ENCODE data around the gene ATF3.
A peak's percentile ranks its signal among the peaks of the same experiment; 100 is the strongest.
"Not testable (repeated sequence)": the region's sequence is repeated elsewhere in the genome, so short reads cannot be mapped to it uniquely, and the experiment has no call there.

Gene ATF3

DNA sequence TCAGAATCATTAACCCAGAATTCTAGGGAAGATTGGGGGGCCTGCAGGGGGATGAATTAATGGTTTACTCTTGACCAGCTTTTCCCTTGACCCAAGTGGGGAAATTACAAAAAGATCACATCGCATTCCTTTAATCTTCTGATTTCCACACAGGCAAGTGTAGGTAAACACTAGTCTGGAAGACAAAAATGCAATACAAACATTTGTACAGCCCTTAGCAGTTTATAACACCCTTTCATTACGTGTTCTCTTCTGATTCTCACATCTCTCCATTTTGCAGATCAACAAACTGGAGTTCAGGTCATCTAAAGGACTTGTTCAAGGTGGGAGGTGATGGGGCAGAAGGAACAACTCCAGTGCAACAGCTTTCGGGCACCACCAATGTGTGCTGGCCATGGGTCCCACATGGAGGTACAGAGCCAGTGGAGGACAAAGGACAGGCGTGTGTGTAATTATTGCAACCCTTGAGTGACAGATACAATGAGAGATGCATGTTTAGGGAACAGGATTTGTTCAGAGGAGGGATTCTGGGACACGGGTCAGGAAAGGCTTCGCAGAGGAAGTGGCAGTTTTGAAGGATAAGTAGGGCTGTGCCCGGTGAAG lies 20.4 kb downstream of the ATF3 start:
- DNase-seq (ENCODE audit: low read depth) = no peak

DNA sequence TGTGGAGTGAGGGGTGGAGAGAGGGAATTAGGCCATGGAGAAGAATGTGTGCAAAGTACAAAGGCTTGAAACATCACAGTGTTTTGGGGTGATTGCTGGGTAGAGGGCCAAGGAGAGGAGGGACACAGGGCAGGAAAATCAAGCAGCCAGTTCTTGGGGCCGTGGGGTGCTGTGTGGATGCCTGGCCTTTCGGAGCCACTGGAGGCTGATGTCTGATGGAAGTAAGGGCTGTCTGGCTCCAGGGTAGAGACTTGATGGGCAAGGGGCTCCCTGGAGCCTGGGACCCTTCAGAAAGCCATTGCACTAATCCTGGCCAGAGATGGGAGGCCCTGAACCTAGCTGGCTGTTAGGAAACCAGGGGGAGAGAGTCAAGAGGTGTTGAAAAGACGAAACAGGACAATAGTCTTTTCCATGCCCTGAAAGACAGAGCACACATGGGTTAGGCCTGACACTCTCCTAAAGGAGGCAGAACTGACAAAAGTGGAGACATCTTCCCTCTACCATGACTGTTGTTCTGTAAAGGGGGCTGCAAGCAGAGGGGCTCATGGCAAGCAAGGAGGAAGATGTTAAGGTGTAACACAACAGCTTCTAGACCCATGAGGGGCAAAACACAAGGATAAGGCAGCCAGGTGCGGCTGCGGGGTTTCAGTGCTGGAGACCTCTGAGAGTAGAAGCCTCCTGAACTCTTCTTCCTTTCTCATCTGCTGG lies 21.0 kb downstream of the ATF3 start:
- no peak for DNase-seq (ENCODE audit: low read depth)

DNA sequence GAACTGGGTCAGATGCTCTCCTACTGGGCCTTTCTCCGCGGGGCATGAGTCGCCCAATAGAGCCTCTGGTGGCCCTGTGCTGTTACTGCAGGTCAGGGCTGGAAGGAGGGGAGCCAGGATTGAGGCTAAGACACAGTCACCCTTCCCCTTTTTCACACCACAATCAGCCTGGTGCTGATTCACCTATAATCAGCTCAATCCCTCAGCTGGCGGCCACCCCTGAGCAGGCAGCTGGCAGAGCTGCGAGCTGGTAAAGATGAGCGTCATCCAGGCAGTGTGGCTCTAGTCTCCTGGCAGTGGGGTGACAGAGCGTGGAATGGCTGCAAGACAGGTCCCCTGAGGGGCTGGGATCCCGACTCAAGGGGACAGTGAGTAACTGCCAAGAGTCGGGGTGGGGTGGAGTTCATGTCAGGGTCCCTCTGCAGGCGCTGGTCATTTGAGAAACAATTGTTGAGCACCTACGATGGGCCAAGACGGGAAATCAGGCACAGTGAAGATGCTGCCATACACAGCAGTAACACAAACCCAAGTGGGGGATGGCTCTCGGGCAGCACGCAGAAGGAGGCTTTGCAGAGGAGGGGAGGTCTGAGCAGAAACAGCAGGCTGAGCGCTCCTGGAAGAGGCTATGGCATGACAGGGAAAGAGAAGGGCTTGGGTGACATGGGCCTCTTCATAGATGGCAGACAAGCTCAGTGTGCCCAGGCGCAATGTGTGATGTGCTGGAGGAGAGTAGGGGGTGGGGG lies 21.8 kb downstream of the ATF3 start:
- DNase-seq (ENCODE audit: low read depth) = peak; percentile 62

DNA sequence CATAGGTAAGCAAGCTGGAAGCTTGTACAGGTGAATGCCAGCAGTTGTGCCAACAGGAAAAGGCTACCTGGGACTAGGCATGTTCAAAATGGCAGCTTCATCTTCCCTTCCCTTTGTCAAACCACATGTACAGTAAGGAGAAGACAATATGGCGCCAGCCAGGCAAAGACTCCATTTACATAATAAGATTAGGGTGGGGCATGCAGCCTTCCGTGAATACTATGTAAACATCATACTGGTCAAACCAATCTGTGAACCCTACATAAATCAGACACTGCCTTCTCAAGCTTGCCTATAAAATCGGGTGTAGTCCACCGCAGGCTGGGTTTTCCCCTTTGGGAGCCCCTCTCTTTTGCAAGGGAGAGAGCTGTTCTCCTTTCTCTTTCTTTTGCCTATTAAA lies 24.6 kb downstream of the ATF3 start:
- no peak for DNase-seq (ENCODE audit: low read depth)

DNA sequence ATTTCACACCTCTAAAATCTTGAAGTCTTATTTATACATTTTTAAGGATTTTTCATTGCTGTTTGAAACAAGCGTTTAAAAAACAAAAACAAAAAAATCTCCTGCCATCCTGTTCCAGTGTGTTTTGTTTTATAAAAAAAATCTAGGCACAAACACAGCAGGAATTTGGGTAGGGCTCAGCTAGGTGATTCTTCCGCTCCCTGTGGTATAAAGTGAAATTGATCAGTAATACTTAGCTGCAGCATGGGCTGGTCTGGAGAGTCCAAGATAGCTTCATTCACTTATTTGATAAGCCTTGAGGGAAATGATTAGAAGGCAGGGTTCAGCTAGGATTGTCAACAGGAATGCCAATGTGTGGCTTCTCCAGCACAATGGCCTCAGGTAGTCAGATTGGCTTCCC lies 25.7 kb downstream of the ATF3 start:
- no peak for DNase-seq (ENCODE audit: low read depth)

DNA sequence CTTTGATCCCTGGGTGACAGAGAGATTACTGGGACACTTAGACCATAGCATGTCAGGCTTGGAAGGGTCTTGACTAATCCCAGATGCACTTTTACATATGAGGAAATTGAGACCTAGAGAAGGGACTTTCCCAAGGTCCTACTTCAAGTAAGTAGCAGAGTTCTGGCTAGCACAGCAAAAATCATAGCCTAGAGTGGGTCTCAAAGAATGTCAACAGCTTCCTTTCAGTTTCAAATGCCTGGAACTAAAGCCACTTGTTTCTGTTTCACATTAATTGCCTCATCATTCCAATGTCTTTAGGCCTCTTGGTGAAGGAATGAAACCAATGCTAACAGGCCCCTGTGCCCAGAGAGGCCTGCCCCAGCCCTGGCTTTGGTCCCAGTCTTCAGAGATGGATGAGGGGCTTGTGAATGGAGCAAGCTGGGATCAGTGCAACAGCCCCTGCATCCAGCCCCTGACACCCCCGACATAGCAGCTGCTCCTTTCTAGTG lies 26.6 kb downstream of the ATF3 start:
- DNase-seq (ENCODE audit: low read depth) = no peak

DNA sequence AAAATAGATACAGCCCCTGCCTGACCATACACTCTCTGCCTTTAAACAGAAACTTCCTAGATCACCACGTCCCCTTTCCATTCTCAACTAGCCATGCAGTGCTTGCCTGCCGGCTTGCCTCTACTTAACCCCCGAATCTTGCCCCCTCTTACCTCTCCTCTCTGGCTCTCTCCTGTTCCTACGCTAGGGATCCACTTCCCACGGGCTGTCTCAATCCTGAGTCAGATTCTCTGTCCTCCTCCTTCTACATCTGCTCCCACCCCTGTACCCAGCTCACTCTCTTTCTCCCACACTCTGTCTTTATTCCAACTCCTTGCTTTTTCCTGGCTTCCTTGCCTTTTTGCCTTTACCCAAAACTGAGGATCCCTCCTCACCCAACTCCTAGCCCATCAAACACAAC lies 29.3 kb downstream of the ATF3 start:
- DNase-seq (ENCODE audit: low read depth) = no peak

DNA sequence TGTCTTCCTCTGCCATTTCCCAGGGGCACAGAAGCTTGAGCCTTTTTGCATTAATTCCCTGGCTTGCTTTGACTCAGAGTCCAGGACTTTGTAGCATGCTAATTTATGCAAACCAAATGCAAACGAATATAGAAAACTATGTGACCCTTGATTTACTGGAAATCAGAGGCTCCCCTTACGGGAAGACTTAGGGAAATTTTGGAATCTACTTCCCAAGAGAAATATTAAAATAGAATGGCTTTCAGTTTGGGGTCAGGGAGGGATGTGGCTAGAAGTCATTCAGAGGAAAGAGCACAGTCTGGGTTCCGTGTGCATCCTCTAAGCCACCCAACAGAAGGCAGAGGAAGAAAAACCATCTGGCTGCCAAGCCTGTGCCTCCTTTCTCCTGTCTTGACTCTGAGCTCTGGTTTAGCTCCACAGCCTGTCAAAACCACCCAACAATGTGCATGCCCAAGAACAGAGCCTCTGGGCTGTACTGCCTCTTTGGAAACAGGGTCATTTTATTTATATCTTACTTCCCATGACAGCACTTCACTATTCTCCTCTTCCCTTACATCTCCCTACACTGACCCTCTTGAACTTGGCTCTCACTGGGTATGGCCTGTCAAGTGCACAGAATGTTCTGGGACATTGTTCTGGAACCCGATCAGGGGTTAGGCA lies 30.1 kb downstream of the ATF3 start:
- no peak for DNase-seq (ENCODE audit: low read depth)

DNA sequence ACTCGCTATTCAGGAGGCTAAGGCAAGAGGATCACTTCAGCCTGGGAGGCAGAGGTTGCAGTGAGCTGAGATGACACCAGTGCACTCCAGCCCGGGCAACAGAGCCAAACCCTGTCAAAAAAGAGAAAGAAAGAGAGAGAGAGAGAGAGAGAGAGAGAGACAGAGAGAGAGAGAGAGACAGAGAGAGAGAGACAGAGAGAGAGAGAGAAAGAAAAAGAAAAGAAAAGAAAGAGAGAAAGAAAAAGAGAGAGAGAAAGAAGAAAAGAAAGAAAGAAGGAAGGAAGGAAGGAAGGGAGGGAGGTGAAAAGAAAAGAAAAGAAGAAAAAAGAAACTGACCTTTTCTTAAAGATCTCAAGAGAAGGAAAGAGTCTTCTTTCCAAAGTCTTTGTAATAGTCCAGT lies 31.0 kb downstream of the ATF3 start:
- not testable (repeated sequence) for DNase-seq (ENCODE audit: low read depth)

DNA sequence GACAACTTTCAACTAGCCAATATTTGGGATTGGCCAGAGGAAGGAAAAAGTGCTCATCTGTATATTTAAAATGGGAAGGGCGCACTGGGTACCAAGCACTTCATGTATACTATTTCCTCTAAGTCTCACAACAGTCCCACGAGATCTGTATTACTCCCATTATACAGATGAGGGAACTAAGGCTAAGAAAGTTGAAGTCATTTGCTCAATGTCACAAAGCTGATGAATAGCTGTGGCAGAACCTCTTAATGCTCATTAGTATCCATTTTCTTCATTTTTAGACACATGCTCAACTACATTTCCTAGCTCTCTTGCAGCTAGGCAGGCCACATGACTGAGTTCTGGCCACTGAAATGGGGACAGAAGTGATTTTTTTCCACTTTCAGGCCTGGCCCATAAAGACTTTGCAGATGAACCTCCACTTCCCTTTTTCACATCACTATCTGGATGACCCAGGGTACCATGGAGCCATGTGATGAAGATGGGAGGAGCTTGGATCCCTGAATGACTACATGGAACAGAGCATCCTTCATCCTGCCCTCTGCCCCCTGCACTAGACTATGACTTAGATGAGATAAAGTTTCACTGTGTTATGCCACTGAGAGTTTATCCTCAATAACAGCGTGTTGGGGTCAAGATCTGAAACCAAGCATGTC lies 31.8 kb downstream of the ATF3 start:
- DNase-seq (ENCODE audit: low read depth) = no peak

DNA sequence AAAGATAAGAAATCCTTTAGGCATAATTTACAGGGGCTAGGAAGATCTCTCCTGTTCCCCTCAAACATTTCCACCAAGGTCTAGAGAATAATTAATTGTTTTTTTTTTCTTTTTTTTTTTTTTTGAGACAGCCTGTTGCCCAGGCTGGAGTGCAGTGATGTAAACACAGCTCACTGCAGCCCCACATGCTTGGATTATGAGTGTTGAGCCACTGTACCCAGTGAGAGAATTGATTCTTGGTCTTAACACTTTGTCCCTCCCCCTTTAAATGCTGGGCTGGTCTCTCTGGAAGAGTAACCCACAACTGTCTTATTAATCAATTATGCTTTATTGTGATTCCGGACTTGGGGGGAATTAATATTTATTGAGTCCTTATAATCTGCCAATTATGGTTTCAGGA lies 33.4 kb downstream of the ATF3 start:
- no peak for DNase-seq (ENCODE audit: low read depth)

DNA sequence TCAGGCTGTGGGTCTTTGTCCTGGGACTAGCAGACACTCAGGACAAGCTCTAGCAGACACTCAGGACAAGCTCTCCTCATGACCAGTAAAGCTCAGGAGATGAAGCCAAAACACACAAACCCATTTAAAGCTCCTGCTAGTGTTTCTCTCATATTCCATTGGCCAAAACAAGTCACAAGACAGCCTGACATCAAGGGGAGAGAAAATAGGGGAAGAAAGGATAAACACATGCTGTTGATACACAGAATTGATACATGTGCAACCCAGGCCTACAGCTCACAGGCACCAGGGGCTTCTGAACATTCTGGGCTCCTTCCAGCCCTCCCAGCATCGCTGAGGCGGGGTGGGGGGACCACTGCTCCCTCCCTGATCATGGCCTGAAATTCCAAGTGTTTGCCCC lies 35.3 kb downstream of the ATF3 start:
- DNase-seq (ENCODE audit: low read depth) = no peak

DNA sequence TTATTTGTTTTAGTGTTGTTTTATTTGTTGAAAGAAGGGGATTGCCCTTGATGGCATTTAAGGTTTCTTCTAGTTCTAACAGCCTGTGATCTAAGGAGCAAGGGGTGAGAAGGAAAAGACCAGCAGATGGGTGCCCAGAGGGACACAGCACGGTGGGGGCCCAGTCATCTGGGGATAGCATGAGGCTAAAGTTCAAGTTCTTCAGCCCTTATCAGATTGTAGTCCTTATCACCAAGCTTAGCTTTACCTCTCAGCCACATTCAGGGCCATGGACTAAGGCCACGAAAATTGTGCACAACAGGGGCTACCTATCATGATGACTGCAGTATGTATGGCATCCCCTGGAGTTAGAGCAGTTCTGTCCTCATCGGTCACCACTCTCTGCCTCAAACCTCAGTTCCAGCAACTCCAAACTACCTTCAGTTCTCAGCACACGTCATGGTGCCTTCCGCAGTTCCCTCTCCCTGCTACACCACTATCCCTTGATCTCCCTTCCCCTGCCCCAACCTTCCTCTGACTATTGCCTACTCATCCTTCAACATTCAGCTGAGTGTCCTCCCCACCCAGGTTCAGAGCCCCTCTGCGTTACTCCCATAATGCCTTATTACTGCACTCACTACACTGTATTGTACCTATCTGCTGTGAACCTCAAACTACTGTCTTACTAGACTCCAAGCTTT lies 36.4 kb downstream of the ATF3 start:
- DNase-seq (ENCODE audit: low read depth) = no peak

DNA sequence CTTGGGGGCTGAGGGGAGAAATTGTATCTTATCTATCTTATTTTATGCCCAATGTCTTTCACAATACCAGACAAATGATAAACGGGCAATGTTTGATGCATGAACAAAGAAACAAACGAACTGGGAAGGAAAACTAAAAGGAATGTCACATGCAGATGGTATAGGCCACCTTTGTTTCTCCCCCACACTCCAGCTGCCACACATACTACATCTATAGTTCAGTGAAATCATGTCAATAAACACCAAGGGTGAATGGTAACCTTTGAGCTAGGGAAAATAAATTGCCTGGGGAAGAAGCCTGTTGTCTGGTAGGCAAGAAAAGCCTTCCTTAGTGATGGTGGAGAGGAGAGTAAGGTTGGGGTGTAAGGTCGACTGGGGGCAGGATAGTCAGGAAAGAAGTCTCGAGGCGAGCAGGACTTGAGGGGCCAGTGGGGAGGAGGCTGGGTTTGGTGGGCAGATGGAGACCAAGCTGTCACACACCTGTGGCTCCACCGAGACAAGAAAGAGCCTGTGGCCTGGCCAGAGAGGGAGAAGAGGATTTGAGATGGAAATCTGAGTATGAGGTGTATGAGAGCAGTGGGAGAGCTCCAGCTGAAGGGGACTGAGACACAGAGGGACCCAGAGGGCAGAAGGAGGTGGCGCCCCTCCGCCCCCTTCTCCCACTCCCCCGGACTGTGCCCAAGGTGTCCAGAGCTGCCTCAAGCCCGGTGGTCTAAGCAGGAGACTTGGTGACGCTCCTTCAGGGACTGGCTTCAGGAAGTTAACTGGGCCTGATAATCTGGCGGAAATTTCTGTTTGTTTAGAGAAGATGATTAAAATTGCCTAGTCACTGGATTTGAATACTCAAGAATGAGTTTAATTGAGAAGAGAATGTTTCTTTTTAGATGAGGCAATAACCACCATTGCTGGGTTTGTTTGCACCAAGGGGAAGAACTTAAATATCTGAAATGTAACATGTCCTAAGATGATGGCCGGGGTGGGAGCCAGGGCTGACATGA lies 37.3 kb downstream of the ATF3 start:
- DNase-seq (ENCODE audit: low read depth) = no peak

DNA sequence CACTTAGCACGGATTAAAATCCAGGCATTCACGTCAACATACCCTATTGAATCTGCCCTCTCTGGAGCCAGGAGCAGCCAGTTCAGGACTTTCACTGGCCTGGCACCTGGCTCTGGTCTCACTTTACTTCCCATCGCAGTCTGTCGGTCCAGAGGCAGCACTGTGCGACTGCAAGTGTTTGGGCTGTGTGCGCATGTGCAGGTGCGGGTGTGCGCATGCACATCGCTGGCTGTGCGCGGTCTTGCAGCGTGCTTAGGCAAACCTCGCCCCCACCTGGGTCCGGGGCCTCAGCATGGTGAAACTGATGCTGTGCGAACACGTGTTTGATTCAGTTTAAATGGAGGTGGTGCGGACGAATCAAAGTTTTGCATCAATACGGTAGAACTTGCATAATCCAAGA lies 38.0 kb downstream of the ATF3 start:
- DNase-seq (ENCODE audit: low read depth) = no peak

DNA sequence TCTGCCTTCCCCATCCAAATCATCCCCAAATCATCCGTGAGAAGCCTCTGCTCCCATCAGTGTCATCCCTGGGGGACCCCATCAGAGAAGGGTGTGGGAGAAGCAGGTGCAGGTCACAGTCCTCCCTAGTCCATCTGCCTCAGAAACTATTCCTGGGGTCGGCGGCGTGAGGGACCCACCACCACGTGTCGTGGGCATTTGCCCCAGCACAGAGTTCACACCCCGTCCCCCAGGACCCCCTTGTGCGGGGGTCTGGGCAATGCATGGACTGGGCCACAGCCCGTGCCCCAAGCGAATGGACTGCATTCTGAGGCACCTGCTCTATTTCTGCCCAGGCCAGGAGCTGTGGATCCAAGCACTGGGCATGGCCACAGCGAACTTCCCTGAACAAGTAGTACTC lies 38.4 kb downstream of the ATF3 start:
- no peak for DNase-seq (ENCODE audit: low read depth)

DNA sequence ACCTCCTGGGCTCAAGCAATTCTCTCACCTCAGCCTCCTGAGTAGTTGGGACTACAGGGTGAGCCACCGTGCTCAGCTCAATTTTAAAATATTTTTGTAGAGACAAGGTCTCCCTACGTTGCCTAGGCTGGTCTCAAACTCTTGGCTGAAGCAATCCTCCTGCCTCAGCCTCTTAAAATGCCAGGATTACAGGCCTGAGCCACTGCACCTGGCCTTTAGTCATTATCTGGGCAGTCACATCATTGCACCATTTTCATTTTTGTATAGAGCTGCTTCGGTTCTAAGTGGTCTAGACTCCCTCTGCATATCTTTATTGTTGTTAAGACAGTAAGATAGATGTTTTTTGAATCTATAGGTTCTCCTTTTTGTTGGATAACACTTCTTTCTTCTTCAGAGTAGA lies 39.9 kb downstream of the ATF3 start:
- DNase-seq (ENCODE audit: low read depth) = no peak

DNA sequence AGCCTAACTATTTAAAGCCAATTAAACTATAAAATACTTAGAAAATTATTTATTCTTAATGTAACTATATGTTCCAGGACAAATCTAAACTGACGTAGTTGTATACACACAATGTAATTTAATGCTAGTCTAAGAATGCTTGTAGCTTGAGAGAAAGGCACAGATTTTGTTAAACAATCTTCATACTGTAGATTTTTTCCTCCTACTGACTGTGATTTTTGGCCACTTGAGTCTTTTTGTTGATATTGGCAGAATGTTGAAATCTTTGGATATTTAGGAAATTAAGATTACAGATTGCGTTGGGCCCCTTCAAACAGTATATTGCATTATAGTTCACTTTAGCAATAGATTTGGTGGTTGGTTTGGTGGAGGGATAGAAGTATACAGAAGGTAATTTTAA lies 40.5 kb downstream of the ATF3 start:
- DNase-seq (ENCODE audit: low read depth) = no peak

DNA sequence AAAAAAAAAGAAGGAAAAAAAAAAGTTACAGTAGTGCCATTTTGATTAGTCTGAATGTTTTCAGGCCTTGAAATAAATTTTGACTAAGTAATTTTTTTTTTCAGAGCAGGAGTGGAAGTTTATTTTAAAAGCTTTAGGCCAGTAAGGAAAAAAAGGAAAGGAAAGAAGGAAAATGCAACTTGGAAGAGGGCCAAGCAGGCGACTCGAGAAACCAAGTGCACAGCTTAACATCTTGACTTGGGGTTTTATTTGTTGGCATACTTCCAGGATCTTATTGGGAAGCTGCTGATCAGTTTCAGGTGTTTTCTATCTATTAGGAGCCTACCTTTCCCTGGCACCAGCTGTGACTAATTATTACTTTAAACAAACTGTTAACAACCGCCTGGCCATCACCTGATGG lies 41.7 kb downstream of the ATF3 start:
- DNase-seq (ENCODE audit: low read depth) = no peak

DNA sequence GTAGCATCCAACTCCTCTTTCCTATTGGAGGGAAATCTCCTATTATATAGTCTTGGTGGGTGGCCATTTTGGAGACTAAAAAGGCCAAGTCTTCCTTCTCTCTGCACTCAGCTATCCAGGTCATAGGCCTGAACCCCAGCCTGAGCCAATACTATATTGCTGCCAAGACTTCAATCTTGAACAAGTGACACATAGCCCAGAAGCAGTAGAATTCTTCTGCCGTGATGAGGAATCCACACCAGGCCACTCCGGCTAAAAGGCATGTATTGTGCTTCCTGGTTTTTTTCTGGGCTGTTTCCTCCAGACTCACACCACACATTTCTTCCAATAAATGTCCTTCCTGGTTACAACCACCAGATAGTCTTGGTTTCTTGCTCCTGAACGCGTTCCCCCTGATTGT lies 43.0 kb downstream of the ATF3 start:
- no peak for DNase-seq (ENCODE audit: low read depth)
